NCI-H345 treated with DMSO at 0.1 percent for 48 hours (cell line): ENCODE results near the gene PCDHGA6.
"Not testable (repeated sequence)": the region's sequence is repeated elsewhere in the genome, so short reads cannot be mapped to it uniquely, and the experiment has no call there.

ENCODE experiments used
- DNase-seq: peaks from one replicate; lab custom pipeline; 2025; ENCODE audit not compliant: unreplicated experiment; lab: John Stamatoyannopoulos, UW

The PCDHGA6 gene

GRCh38 chr5:141359790-141360426, 13.8 kb upstream of the PCDHGA6 start, which contains the start of gene PCDHGB2:
Gene PCDHGB2 (plus strand): TSS chr5:141359994. CDS start chr5:141360136, 142 bp downstream.
- DNase-seq: no peak

DNA sequence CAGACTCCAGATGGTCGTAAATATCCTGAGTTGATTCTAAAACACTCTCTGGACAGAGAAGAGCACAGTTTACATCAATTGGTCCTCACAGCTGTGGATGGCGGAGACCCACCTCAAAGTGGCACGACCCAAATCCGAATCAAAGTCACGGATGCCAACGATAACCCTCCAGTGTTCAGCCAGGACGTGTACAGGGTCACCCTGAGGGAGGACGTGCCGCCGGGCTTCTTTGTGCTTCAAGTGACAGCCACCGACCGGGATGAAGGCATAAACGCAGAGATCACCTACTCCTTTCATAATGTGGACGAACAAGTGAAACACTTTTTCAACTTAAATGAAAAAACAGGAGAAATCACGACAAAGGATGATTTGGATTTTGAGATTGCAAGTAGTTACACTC, 13.0 kb upstream of the PCDHGA6 start:
- no peak for DNase-seq

DNA sequence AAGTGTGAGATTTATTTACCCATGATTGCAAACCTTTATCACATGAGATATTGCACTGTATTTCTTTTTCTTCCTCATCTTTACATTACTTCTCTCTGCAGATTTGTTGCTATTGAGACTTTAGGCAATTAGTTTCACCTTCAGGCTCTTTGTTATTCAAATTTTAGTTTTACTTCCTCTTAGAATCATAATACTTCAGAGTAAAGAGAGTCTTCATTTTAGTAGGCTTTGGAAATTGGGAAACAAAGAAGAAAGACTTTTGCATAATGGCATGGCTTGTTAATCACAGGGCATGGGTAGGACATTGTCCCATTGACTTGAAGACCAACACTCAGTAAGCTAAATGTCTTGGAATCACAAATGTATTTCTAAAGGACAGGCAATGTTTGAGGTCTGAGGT, 11.0 kb upstream of the PCDHGA6 start:
- no peak for DNase-seq

DNA sequence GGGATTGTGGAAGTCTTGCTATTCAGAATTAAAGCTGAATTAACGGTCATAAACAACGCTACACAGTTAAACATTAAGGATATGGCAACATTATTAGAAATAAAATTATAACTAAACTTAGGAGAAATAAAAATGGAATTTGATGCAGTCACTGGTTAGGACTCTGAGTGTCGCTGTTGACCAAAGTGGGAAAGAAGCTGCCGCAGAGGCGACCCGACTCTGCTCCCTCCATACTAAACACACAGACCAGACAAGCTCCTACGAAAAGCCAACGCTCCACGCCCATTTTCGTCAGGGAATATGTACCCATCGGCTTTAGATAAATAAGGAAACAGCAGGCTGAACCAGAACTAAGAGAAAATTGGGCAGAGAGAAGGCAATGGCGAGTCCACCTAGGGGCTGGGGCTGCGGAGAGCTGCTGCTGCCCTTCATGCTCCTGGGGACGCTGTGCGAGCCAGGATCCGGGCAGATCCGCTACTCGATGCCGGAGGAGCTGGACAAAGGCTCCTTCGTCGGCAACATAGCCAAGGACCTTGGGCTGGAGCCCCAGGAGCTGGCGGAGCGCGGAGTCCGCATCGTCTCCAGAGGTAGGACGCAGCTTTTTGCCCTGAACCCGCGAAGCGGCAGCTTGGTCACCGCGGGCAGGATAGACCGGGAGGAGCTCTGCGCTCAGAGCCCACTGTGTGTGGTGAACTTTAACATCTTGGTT, 9.6 kb upstream of the PCDHGA6 start, which contains the start of gene PCDHGA5:
PCDHGA5 (plus strand) TSS at position 211 of the 709 bp plus-strand sequence; CDS start at position 380, 169 bp downstream.
- DNase-seq: no peak

GRCh38 chr5:141366016-141366896, 7.4 kb upstream of the PCDHGA6 start:
- DNase-seq: no peak

GRCh38 chr5:141369994-141370848, 3.5 kb upstream of the PCDHGA6 start, which contains the start of gene PCDHGB3:
Gene PCDHGB3 (plus strand): TSS chr5:141370242. CDS start chr5:141370395, 153 bp downstream.
- no peak for DNase-seq

DNA sequence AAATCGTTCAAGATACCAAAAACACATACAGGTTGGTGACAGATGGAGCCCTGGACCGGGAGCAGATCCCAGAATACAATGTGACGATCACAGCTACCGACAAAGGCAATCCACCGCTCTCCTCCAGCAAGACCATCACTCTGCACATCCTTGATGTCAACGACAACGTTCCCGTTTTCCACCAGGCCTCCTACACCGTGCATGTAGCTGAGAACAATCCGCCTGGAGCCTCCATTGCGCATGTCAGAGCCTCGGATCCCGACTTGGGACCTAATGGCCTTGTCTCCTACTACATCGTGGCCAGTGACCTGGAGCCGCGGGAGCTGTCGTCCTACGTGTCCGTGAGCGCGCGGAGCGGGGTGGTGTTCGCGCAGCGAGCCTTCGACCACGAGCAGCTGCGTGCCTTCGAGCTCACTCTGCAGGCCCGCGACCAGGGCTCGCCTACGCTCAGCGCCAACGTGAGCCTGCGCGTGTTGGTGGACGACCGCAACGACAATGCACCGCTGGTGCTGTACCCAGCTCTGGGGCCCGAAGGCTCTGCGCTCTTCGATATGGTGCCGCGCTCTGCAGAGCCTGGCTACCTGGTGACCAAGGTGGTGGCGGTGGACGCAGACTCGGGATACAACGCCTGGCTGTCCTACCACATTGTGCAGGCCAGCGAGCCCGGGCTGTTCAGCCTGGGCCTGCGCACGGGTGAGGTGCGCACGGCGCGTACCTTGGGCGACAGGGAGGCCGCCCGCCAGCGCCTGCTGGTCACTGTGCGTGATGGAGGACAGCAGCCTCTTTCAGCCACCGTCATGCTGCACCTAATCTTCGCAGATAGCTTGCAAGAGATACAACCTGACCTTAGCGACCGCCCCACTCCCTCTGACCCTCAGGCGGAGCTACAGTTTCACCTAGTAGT, 1.9 kb upstream of the PCDHGA6 start:
- DNase-seq: no peak

- no peak for DNase-seq
Measured at GRCh38 chr5:141374627-141375026, 936 bp downstream of the PCDHGA6 start.

DNA sequence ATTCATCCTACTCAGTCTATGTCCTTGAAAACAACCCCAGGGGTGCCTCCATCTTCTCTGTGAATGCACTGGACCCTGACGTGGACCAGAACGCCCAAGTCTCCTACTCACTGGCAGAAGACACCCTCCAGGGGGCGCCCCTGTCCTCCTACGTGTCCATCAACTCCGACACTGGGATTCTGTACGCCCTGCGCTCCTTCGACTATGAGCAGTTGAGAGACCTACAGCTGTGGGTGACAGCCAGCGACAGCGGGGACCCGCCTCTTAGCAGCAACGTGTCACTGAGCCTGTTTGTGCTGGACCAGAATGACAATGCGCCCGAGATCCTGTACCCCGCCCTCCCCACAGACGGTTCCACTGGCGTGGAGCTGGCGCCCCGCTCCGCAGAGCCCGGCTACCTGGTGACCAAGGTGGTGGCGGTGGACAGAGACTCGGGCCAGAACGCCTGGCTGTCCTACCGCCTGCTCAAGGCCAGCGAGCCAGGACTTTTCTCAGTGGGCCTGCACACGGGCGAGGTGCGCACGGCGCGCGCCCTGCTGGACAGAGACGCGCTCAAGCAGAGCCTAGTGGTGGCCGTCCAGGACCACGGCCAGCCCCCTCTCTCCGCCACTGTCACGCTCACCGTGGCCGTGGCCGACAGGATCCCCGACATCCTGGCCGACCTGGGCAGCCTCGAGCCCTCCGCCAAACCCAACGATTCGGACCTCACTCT, 1.9 kb downstream of the PCDHGA6 start:
- not testable (repeated sequence) for DNase-seq

DNA sequence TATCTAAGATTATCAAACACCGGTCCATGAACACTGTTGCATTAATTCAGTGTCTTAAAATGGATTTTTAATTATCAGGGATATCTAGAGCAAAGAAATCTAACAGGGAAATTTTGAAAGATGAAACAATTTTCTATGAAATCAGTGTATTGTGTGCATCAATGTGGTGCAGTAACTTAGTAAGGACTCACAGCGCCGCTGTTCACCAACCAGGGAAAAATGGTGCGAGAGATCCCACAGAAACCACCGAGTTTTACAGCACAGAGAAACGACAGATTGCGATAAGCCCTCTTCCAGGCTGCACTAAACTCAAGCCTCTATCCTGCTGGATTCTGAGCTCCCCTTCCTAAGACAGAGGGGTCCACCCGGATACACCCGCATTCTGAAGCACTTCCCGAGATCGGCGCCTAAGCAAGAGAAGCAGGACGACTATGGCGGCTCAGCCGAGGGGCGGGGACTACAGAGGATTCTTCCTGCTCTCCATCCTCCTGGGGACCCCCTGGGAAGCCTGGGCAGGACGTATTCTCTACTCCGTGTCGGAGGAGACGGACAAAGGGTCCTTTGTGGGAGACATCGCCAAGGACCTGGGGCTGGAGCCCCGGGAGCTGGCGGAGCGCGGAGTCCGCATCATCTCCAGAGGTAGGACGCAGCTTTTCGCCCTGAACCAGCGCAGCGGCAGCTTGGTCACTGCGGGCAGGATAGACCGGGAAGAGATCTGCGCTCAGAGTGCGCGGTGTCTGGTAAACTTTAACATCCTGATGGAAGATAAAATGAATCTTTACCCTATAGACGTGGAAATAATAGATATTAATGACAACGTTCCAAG, 9.0 kb downstream of the PCDHGA6 start, which contains the start of gene PCDHGA7:
PCDHGA7 (plus strand) TSS at position 274 of the 826 bp plus-strand sequence; CDS start at position 432, 158 bp downstream.
- DNase-seq: no peak

- DNase-seq: no peak
Measured at GRCh38 chr5:141383345-141383744, 9.7 kb downstream of the PCDHGA6 start.

DNA sequence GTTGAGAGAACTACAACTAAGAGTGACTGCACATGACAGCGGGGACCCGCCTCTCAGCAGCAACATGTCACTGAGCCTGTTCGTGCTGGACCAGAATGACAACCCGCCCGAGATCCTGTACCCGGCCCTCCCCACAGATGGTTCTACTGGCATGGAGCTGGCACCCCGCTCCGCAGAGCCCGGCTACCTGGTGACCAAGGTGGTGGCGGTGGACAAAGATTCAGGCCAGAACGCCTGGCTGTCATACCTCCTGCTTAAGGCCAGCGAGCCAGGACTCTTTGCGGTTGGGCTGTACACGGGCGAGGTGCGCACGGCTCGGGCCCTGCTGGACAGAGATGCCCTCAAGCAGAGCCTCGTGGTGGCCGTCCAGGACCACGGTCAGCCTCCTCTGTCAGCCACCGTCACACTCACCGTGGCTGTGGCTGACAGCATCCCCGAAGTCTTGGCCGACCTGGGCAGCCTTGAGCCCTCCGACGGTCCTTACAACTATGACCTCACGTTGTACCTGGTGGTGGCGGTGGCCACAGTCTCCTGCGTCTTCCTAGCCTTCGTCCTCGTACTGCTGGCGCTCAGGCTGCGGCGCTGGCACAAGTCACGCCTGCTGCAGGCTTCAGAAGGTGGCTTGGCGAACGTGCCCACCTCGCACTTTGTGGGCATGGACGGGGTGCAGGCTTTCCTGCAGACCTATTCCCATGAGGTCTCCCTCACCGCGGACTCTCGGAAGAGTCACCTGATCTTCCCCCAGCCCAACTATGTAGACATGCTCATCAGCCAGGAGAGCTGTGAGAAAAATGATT, 11.0 kb downstream of the PCDHGA6 start:
- no peak for DNase-seq

- DNase-seq: not testable (repeated sequence)
Measured at GRCh38 chr5:141387557-141388311, 14.0 kb downstream of the PCDHGA6 start, which contains the start of gene PCDHGB4. Gene PCDHGB4 (plus strand): TSS chr5:141387698. CDS start chr5:141387885, 187 bp downstream.

DNA sequence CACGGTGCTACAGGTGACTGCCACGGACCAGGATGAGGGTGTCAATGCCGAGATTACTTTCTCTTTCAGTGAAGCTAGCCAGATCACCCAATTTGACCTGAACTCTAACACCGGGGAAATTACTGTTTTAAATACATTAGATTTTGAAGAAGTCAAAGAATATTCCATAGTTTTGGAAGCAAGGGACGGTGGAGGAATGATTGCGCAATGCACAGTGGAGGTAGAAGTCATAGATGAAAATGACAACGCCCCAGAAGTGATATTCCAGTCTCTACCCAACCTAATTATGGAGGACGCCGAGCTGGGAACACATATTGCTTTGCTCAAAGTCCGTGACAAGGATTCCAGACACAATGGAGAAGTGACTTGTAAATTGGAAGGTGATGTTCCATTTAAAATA, 15.0 kb downstream of the PCDHGA6 start:
- DNase-seq: no peak

GRCh38 chr5:141389153-141390042, 15.7 kb downstream of the PCDHGA6 start:
- DNase-seq: no peak
